GM18502 (cell line): ENCODE data around the gene ECT2.
"Not testable (repeated sequence)": the region's sequence is repeated elsewhere in the genome, so short reads cannot be mapped to it uniquely, and the experiment has no call there.

Source experiments
- ATAC-seq: cut with Tn5 transposase; IDR thresholded peaks from one replicate; pipeline ENCODE4 v1.9.1; 2021; ENCODE audit warnings: mild to moderate bottlenecking; ENCODE audit not compliant: unreplicated experiment, poor library complexity

ECT2 gene

DNA sequence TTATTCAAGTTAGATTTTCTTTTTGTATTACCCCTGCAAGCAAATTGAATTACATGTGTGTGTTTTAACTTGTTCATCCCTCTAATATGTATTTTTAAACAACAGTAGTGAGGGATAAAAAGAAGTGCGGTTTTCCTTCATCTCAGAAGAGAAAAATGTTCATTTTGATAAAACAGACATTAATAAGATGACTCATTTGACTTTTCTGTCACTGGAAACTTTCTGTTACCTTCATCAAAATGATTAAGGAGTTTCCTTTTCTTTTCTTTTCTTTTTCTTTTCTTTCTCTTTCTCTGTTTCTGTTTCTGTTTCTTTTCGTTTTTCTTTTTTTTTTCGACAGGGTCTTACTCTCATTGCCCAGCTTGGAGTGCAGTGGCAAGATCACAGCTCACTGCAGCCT is 53.0 kb downstream of the ECT2 start:
- no peak for ATAC-seq

DNA sequence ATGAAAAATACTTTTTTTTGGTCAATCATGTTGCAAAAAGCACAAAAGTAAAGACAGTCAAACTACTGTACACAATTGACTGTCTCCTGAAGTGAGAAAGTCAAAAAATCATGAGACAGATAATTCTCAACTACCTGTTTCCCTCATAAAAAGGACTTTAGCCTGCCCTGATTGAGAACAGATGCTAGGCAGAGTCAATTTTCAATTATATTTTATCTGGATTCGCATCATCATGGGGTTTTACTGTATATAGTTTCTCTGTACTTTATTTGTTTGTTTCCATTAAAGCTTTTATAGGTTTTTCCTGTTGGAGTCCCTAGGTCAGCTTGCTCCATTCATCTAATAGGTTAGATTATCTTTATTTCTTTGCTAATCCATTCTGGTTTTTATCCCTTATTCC is 53.8 kb downstream of the ECT2 start:
- ATAC-seq: no peak

DNA sequence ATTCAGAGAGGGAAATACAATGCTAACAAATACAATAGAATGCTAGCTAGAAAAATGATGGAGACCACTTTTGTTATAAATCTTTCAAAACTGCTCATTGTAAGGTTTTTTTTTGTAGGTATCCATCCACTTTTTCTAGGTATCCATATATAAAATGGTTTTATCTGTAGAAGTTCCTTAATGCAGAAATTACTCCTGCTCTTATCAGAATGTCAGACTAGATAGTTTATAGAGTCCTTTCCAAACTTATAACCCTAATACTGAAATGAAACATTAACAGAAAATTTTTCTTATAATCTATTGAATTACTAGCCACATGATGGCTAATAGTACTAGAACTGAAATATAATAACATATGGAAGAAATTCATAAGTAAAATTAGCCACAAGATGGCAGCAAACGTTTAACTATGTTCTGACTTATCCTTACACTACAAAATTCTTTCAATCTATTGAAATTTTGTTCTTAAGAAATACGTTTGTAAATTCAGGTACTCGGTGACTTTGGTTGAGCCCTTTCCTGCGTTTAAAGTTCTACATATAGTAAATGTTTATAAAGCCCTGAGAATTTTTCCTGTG is 58.5 kb downstream of the ECT2 start:
- ATAC-seq: no peak

DNA sequence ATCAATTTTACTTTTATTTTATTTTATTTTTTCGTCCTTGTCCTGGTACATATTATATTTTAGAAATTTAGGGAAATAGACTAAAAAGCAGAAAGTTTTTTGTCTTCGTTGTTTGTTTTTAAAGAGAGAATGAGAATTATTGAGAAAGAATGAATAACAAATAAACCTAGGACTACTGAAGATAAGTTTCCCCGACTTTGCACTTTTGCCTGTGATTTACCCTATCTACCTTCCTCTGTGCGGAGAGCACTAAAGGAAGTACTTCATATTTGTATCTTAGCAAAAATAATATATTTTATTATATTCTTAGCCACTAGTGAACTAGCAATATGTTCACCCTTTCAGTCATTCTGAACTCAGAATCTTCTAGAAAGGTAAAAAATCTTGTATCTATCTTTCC is 60.6 kb downstream of the ECT2 start:
- no peak for ATAC-seq

DNA sequence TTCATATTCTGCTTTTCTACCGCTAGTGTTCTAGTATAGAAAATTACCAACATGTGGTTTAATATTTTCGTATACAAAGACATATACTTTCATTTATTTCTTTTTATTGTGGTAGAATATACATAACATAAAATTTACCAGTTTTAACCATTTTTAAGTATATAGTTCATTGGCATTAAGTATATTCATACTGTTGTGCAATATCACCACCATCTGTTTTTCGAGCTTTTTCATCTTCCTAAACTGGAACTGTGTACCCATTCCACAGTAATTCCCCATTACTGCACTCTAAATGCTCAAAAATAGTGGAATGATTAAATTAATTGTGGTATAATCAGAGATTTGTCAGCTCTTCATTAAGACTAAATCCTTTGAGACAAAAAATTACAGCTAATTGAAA is 62.9 kb downstream of the ECT2 start:
- ATAC-seq: no peak

DNA sequence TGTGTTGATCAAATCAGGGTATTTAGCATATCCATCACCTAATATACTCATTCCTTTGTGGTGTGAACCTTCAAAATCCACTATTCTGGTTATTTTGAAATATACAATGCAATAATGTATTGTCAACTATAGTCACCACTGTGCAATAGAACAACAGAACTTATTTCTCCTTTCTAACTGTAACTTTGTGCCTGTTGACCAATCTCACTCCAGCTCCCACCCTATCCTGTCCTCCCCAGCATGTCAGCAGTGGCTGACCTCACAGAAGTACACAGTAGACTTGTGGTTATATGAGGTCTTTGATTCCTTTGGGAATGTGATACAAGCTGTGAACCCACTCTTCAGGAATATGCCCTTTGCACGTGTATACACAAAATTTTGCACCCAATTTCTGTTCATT is 64.2 kb downstream of the ECT2 start:
- no peak for ATAC-seq

DNA sequence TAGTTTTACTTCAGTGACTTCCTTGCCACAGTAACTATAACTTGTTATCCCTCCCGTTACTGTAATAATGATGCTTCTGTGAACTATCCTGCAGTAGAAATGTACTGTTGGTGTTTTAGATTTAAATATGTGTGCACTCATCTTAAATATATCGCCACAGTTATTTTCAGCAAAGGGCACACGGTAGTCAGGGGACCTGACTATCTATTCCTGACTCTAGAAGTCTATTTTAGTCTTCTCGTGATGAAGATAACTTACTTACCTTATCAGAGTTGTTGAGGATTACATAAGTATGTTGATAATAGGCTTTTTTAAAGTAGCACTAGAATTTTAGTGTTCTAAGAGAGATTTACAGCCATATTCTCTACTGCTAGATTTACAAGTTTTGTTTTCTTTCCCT is 65.3 kb downstream of the ECT2 start:
- ATAC-seq: no peak

DNA sequence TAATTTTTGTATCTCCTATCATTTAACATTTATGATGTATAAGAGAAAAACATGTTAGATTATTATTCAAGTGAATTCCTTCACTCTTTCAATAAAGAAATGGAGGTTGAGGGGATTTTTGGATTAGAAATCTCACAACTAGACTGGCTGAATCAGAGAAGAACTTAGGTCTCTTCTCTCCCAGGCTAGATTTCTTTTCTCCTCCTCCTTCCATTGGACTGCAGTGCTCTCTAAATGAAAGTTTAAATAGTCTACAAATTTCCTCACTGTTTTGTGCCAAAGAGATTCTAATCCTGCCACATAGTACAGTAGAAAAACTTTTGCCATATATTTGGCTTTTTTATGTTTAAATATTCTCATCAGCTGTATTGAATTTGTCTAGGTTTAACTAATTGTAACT is 65.8 kb downstream of the ECT2 start:
- no peak for ATAC-seq

DNA sequence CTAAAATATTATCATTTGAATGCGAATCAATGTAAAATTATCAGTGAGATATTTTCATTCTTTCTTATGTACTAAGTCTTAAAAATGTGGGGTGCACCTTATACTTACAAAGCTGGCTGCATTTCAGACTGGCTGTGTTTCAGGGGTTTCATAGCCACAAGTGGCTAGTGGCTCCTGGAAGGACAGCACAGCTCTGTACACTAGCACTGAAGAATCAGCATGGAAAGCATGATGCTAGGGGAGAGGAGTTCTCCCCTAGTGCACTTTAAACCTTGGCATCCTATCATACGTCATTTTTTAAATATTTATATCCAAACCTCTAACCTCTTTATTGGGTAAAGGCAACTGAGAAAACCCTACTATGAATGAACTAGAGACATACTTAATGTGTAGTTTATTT is 66.4 kb downstream of the ECT2 start:
- ATAC-seq: no peak

DNA sequence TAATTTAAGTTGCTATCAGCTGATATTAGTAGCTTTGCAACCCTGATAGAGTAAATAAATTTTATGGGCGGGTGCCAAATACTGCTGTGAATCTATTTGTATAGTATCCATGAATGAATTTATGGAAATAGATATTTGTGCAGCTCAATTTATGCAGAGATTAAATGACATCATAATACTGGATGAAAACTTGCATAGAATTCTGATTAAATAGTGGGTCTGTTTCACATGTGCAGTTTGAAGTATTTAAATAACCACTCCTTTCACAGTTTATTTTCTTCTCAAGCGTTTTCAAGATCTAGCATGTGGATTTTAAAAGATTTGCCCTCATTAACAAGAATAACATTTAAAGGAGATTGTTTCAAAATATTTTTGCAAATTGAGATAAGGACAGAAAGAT is 70.0 kb downstream of the ECT2 start:
- no peak for ATAC-seq

DNA sequence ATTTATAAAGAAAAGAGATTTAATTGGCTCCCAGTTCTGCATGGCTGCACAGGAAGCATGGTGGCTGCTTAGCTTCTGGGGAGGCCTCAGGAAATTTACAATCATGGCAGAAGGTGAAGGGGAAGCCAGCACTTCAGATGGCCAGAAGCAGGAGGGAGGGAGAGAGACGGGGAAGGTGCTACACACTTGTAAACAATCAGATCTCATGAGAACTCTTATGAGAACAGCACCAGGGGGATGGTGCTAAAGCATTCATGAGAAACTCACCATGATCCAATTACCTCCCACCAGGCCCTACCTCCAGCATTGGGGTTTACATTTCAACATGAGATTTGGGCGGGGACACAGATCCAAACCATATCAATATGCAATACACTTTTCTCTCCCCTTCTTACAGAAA is 73.7 kb downstream of the ECT2 start:
- ATAC-seq: no peak

DNA sequence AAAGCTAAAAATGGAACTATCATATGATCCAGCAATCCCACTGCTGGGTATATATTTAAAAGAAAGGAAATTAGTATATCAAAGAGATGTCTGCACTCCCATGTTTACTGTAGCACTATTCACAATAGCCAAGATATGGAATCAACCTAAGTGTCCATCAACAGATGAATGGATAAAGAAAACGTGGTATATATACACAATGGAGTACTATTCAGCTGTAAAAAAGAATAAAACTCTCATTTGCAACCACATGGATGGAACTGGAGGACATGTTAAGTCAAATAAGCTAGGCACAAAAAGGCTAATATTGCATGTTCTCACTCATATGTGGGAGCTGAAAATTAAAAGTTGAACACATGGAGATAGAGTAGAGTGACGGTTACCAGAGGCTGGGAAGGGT is 76.7 kb downstream of the ECT2 start:
- not testable (repeated sequence) for ATAC-seq

DNA sequence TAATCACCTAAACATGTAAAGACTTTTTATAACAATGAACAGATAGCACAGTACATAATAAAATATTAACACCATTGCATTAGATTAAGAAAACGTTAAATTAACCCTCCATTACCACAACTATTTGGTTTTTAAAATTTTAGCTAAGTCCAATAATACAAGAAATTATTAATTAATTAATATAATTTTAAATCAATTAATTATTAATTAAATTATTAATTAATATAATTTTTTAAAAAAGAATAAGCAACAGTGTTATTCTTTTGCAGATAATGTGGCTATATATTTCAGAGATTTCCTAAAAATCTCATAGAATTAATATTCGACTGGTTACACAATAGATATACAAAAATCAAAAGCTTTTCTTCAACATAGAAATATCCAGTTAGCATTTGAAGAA is 82.5 kb downstream of the ECT2 start:
- no peak for ATAC-seq

DNA sequence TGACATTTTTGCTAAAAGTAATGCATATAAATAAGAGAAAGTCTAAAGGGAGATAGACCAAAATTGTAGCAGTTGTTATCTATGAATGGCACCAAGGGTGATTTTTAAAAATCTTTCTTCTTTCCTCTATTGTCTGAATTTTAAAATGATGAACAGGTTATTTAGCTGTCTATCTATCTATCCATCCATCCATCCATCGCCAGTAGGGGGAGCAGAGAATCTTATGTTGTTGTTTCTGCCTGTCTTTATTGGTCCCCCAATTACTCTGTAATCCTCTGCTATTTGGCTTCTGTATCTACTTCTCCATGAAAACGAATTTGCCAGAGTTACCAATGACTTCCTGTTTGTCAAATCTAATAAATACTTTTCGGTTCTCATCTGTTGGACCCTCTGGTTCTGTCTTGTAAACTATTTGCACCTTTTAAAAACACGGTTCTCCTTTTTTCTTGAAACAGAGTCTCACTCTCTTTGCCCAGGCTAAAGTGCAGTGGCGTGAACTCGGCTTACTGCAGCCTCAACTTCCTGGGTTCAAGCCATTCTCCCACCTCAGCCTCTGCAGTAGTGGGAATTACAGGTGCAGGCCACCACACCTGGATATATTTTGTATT is 86.0 kb downstream of the ECT2 start:
- ATAC-seq: peak; percentile 77

DNA sequence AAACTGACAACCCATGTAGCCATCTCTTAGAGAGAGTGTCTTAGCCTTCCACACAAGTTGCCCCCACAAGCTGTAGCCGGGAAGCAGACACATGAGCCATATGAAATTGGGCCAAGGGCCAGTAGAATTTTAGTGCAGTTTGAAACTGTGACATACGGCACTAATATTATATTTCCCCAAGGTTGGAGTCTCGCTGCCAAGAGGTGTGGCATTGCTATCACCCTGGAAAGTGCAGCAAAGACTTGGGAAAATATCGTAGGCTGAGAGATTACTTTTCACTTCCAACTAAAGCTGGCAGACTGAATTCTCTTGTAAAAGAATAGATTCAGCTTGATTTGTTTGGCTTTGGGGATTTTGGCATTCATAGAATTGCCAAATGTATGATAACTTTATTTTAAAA is 89.2 kb downstream of the ECT2 start:
- ATAC-seq: no peak

DNA sequence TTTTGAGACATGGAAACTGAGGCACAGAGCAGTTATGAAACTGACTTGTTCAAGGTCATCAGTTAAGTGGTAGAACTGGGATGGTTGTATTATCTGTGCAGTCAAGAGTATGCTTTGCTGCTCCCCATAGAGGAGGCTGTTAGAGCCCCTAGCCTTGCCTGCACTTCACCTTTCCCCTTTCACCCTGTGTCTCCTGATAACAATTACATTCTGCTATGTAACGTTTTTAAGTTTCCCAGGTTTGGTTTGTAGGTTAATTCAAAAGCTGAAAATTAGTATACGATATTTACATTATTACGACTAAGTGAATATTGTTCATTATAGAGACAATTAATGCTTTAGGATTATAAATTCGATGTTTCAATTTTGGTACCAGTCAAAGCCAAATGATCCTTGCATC is 89.9 kb downstream of the ECT2 start:
- no peak for ATAC-seq

DNA sequence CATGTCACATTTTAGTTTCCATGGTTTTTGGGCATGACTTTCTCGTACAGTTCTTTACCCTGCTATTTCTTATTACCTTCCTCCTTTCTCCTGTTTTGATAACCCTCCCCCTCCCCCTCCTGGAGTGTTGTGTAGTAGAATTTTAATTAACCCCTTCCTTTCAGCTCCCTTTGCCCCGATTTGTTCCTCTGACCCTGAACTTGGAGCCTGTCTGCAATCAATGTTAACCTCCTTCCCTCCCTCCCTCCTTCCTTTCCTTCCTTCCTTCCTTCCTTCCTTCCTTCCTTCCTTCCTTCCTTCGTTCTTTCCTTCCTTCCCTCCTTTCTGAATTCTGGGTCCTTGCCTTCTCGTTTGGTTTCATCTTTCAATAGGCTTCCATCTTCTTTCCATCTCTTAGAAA is 90.4 kb downstream of the ECT2 start:
- no peak for ATAC-seq

DNA sequence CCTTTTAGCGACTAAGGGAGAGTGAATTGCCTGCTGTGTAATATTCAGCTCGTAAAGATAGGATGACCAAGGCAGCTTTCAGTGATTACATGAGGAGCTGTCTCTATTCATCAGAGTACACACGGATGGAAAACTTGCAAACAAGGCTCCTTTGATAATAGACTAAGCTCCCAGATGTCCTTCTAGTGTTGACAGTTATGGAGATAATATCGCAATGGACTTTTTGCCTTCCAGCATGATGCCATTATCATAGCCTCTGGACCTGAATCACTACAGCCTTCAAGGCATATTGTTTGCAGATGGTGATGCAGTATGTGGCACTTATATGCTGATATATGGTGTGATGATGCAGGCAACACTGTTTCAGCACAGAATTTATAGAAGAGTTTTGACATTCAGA is 93.9 kb downstream of the ECT2 start:
- ATAC-seq: no peak

DNA sequence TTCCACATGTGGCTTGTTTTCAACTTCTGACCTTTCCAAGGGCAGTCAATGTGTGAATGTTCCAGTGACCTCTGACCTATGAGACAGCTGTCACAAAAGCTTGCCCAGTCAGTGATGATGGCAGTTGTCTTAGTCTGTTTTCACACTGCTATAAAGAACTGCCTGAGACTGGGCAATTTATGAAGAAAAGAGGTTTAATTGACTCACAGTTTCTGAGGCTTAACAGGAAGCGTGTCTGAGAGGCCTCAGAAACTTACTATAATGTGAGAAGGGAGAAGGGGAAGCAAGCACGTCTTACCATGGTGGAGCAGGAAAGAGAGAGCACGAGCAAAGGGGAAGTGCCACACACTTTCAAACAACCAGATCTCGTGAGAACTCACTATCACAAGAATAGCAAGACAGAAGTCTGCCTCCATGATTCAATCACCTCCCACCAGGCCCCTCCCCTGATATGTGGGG is 95.6 kb downstream of the ECT2 start:
- ATAC-seq: peak; percentile 87

DNA sequence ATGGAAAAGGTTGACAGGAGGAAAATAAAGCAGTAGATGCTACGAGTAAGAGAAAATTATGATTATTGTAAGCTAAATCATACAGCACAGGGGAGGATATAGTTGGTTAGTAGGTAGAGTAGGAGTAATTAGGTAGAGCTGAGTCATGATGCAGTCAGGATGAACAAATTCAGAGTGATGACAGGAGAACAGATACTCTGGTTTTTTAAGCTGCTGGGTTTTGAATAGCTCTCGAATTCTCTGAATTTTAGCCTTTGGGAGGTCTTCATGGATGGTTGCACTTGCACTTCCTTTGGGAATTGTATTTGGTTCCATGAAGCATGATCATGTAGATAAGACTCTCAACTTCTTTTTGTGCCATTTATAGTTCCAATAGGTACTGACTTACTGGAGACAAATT is 96.2 kb downstream of the ECT2 start:
- no peak for ATAC-seq

DNA sequence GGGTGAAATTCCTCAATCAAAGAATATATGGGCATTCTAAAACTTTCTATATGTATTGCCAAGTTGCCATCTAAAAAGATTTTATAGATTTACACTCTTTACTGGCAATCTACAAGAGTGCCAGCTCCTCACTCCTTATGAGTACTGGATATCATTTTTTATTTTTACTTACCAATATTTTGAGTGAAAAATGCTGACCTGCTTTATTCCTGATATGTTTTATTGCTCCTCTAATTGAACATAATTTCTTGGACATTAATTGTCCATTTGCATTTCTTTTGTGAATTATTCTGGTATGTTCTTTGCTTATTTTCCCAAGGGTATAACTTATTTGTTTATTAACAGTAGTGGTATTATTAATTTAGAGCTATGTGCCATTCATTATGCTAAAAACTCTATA is 96.8 kb downstream of the ECT2 start:
- ATAC-seq: no peak

DNA sequence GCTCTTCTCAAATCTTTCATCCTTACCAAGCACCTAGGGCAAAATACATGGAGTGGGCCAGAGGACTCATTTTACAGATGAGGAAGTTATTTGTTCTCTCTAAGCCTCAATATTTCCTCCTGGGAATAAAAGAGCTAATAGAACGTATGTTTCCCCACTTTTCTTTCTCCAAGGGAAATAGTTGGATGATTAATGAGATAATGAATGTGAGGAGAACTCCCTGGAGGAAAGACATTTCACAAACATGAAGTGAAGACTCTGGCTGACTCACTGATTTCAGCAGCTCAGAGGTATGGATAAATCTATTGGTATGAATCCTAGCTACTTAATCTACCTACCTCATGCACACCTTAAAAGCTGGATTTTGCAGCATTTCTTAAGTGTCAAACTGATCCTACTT is 98.4 kb downstream of the ECT2 start:
- no peak for ATAC-seq

DNA sequence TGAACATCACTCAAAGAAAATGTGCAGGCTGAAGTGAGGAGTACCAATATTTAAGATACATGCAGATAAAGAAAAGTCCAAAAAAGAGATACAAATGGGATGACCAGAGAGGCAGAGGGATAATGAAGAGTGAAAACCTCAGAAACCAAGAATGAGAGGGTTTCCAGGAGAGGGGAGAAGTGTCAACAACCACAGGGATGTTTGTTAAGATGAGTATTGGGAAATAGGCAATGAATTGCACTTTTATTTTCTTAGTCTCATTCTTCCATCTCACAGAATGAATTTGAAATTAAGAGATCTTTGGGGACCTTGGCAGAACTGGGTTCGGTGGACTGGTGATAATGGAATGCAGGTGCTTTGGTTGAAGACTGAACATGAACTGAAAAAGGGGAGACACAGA is 102.5 kb downstream of the ECT2 start:
- ATAC-seq: no peak
